ENCODE data around the gene CMIP.

The CMIP gene

DNA sequence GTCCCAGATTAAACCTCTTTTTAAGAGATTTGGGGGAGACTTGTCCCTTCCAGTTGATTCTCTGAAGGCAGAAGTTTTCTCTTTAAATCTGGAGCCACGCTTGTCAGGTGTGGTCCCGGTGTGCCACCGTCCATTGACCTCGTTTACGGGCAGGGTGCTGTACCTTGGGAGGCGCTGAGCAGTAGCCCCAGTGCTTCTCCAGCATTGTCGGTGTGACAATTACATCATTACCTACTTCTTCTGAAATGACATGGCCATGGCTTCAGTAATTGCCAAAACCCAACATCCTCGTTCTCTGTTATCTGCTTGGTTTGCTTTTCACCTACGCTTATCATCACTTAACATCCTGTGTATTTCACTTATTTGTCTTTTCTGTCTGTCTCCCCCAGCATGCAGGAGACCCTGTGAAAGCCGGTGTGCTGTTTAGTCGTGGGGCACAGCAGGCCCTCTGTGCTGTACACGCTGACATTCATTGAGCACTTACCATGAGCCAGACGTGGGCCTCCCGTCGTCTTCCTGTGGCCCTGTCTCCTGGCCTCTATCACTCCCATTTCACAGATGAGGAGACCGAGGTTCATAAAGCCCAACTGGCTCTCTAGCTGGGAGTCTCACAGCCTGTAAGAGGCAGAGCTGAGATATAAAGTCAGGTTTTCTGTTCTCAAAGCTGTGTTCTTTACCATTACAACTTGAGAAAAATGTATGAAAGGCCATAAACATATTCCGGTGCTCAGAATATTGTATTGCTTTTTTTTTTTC, 143.9 kb downstream of the CMIP start:
- TF ChIP-seq EZH2 (IDR thresholded peaks at IDR 0.05; ENCODE audit: borderline replicate concordance, low read depth, low read length, severe bottlenecking), result no peak
- no peak for TF ChIP-seq CTCF (IDR thresholded peaks at IDR 0.05; ENCODE audit: borderline replicate concordance, extremely low read depth, low read length, poor library complexity, severe bottlenecking)
- no peak overlapping the region for H3K9ac ChIP-seq (ENCODE audit: low read depth, low read length)
- H3K4me3 ChIP-seq (ENCODE audit: low read depth in 1 of 2, low read length in 2 of 2), result no peak overlapping the region
- no peak for DNase-seq
- peaks cover 29% of the 10 kb centered on the region for H3K36me3 ChIP-seq (ENCODE audit: insufficient read depth, low read length)
- H3K79me2 ChIP-seq (ENCODE audit: insufficient read depth, low read length), result peaks cover 89% of the 10 kb centered on the region
- H3K27ac ChIP-seq (ENCODE audit: low read length), result no peak overlapping the region
- no peaks in the 10 kb centered on the region for H3K4me1 ChIP-seq (ENCODE audit: insufficient read depth, low read length)
- H3K4me2 ChIP-seq (ENCODE audit: insufficient read depth, low read length), result no peak overlapping the region
- no peaks in the 10 kb centered on the region for H3K27me3 ChIP-seq (ENCODE audit: insufficient read depth, low read length, poor library complexity)
- H2AFZ ChIP-seq (ENCODE audit: low read depth, low read length), result no peak overlapping the region
- no peaks in the 10 kb centered on the region for H3K9me3 ChIP-seq (ENCODE audit: insufficient read depth, low read length, severe bottlenecking)
- ATAC-seq (ENCODE audit: insufficient read depth, low read depth), result no peak
- peaks cover 71% of the 10 kb centered on the region for H4K20me1 ChIP-seq (ENCODE audit: insufficient read depth, low read length)

DNA sequence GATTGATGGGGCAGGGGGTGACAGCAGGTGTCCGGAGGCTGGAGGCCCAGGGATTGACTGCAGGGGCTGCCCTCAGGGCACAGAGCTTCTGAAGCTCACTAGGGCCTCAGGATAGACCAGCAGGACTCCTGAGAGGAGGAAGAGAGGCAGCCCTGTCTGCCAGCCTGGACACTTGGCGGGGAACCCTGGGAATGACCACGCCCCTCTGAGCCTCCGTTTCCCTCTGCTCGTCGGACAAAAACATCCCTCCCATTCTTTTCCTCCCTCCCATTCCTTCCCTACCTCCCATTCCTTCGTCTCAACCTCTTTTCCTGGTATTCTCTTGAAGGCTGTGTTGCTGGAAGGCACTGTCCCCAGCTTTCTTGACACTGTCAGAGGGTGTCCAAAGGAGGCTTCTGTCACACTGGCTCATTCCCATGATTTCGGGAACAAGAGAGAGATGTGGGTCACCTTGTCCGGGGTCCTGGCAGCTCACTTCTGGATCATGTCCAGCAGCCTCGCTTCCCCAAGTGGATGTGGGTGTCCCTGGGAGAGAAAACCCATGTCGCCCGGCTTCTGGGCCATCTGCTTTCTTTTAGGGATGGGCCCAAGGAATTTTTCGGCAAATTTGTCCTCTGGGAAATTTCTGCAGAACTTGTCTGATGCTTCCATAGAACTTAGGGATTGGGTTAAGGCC, 145.5 kb downstream of the CMIP start:
- Histone ChIP-seq H3K4me2 (ENCODE audit: insufficient read depth, low read length) (no peak overlapping the region), H3K36me3 (ENCODE audit: insufficient read depth, low read length) (peaks cover 18% of the 10 kb centered on the region), H3K27ac (ENCODE audit: low read length) (no peak overlapping the region), H3K79me2 (ENCODE audit: insufficient read depth, low read length) (peaks cover 77% of the 10 kb centered on the region), H4K20me1 (ENCODE audit: insufficient read depth, low read length) (peaks cover 69% of the 10 kb centered on the region), H3K4me3 (ENCODE audit: low read depth in 1 of 2, low read length in 2 of 2) (no peak overlapping the region), H3K9ac (ENCODE audit: low read depth, low read length) (no peak overlapping the region), H2AFZ (ENCODE audit: low read depth, low read length) (no peak overlapping the region), H3K4me1 (ENCODE audit: insufficient read depth, low read length) (no peaks in the 10 kb centered on the region), H3K9me3 (ENCODE audit: insufficient read depth, low read length, severe bottlenecking) (no peaks in the 10 kb centered on the region), H3K27me3 (ENCODE audit: insufficient read depth, low read length, poor library complexity) (no peaks in the 10 kb centered on the region)
- DNase-seq (no peak), ATAC-seq (ENCODE audit: insufficient read depth, low read depth) (no peak)
- no peak for TF ChIP-seq EZH2 (IDR thresholded peaks at IDR 0.05; ENCODE audit: borderline replicate concordance, low read depth, low read length, severe bottlenecking)

DNA sequence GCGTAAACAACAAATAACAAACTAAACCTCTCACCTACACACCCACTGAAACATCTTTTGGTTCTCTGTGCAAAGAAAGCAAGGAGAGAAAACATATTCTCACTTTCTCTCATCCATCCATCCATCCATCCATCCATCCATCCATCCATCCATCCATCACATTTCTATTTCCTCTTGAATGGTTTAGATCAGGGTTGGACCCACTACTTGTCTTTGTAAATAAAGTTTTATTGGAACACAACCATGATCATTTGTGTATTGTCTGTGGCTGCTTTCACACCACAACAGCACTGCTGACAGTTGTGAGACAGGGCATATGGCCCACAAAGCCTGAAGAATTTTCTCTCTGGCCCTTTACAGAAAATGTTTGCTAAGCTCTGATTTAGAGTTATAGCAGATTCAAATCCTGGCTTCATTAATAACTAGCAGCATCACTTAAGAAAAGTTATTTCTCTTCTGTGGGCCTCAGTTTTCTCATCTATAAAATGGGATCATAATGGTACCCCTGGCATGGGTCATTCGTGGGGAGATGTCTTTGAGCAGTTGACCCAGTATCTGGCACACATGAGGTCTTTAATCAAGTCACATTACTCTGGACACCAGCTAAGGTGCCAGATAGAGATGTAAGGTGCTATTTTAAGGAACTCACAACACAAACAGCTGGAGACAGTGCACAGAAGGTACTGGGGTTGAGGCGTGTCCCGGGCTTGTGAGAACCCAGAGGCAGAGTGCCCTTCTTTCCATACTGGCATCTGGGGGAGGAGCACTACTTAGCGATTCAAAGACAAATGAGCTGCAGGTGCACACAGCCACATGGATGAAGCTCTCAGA, 146.3 kb downstream of the CMIP start:
- DNase-seq, result no peak
- TF ChIP-seq EZH2 (IDR thresholded peaks at IDR 0.05; ENCODE audit: borderline replicate concordance, low read depth, low read length, severe bottlenecking) (no peak), CTCF (IDR thresholded peaks at IDR 0.05; ENCODE audit: borderline replicate concordance, extremely low read depth, low read length, poor library complexity, severe bottlenecking) (no peak)
- no peak overlapping the region for H3K4me2 ChIP-seq (ENCODE audit: insufficient read depth, low read length)
- H3K9ac ChIP-seq (ENCODE audit: low read depth, low read length), result no peak overlapping the region
- H3K79me2 ChIP-seq (ENCODE audit: insufficient read depth, low read length), result peaks cover 77% of the 10 kb centered on the region
- no peak overlapping the region for H3K27ac ChIP-seq (ENCODE audit: low read length)
- no peaks in the 10 kb centered on the region for H3K9me3 ChIP-seq (ENCODE audit: insufficient read depth, low read length, severe bottlenecking)
- peaks cover 13% of the 10 kb centered on the region for H3K36me3 ChIP-seq (ENCODE audit: insufficient read depth, low read length)
- no peak overlapping the region for H2AFZ ChIP-seq (ENCODE audit: low read depth, low read length)
- no peaks in the 10 kb centered on the region for H3K4me1 ChIP-seq (ENCODE audit: insufficient read depth, low read length)
- H4K20me1 ChIP-seq (ENCODE audit: insufficient read depth, low read length), result peaks cover 71% of the 10 kb centered on the region
- H3K27me3 ChIP-seq (ENCODE audit: insufficient read depth, low read length, poor library complexity), result no peaks in the 10 kb centered on the region
- H3K4me3 ChIP-seq (ENCODE audit: low read depth in 1 of 2, low read length in 2 of 2), result no peak overlapping the region
- ATAC-seq (ENCODE audit: insufficient read depth, low read depth), result no peak

DNA sequence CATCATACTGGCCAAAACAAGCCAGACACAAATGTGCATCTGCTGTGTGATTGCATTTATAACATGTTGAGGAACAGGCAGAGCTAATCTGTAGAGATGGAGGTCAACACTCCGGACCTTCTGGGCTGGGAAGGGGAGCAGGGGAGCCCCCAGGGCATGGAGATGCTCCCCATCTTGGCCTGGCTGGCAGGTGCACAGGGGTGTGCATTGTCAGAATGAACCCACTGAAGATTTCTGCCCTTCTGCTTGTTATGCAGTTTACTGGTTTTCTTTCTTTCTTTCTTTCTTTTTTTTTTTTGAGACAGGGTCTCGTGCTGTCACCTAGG, 146.9 kb downstream of the CMIP start:
- DNase-seq, result no peak
- no peak overlapping the region for H3K9ac ChIP-seq (ENCODE audit: low read depth, low read length)
- no peaks in the 10 kb centered on the region for H3K4me1 ChIP-seq (ENCODE audit: insufficient read depth, low read length)
- H4K20me1 ChIP-seq (ENCODE audit: insufficient read depth, low read length), result peaks cover 68% of the 10 kb centered on the region
- no peak overlapping the region for H3K27ac ChIP-seq (ENCODE audit: low read length)
- no peak for ATAC-seq (ENCODE audit: insufficient read depth, low read depth)
- no peak overlapping the region for H2AFZ ChIP-seq (ENCODE audit: low read depth, low read length)
- H3K4me2 ChIP-seq (ENCODE audit: insufficient read depth, low read length), result no peak overlapping the region
- peaks cover 13% of the 10 kb centered on the region for H3K36me3 ChIP-seq (ENCODE audit: insufficient read depth, low read length)
- H3K27me3 ChIP-seq (ENCODE audit: insufficient read depth, low read length, poor library complexity), result no peaks in the 10 kb centered on the region
- no peaks in the 10 kb centered on the region for H3K9me3 ChIP-seq (ENCODE audit: insufficient read depth, low read length, severe bottlenecking)
- no peak overlapping the region for H3K4me3 ChIP-seq (ENCODE audit: low read depth in 1 of 2, low read length in 2 of 2)
- peaks cover 76% of the 10 kb centered on the region for H3K79me2 ChIP-seq (ENCODE audit: insufficient read depth, low read length)
- no peak for TF ChIP-seq EZH2 (IDR thresholded peaks at IDR 0.05; ENCODE audit: borderline replicate concordance, low read depth, low read length, severe bottlenecking)
- TF ChIP-seq CTCF (IDR thresholded peaks at IDR 0.05; ENCODE audit: borderline replicate concordance, extremely low read depth, low read length, poor library complexity, severe bottlenecking), result no peak
